HUES64 (cell line): ENCODE data around the gene MYO9B.

Source experiments
- H3K27ac ChIP-seq: 2 replicates; pipeline ENCODE4 v1.7.0; 2013; ENCODE audit warnings: low read depth, low read length, inconsistent platforms
- H3K27me3 ChIP-seq: 2 replicates; pipeline ENCODE4 v1.6.1; 2013; ENCODE audit warnings: mild to moderate bottlenecking, low read length; ENCODE audit not compliant: insufficient read depth
- H3K36me3 ChIP-seq: 2 replicates; pipeline ENCODE4 v1.6.1; 2013; ENCODE audit warnings: mild to moderate bottlenecking, low read length; ENCODE audit not compliant: insufficient read depth
- H3K4me1 ChIP-seq: 2 replicates; pipeline ENCODE4 v1.6.1; 2013; ENCODE audit warnings: mild to moderate bottlenecking, low read length, moderate library complexity; ENCODE audit not compliant: insufficient read depth
- H3K4me3 ChIP-seq: 2 replicates; pipeline ENCODE4 v1.5.1; 2013; ENCODE audit warnings: mild to moderate bottlenecking, low read length, moderate library complexity
- H3K9ac ChIP-seq: 2 replicates; pipeline ENCODE4 v1.6.1; 2013; ENCODE audit warnings: mild to moderate bottlenecking, low read depth, low read length
- H3K9me3 ChIP-seq: 2 replicates; pipeline ENCODE4 v1.6.1; 2013; ENCODE audit warnings: low read depth, low read length; ENCODE audit not compliant: insufficient read depth
- WGBS: fragments of 150-250, 120-280 bp; methylation state at CpG from one replicate; pipeline ENCODE4 v1.1.7; 2013; ENCODE audit warnings: missing lambda C conversion rate; 5-methylcytosine and 5-hydroxymethylcytosine counted together

MYO9B gene

GRCh38 chr19:17246681-17247425 is 171.3 kb downstream of the MYO9B start:
- no peaks in the 10 kb centered on the region for H3K27me3 ChIP-seq
- H3K9me3 ChIP-seq: no peaks in the 10 kb centered on the region
- peak overlapping the region; percentile 64 for H3K4me3 ChIP-seq
- H3K27ac ChIP-seq: peak overlapping the region; percentile 97
- peaks cover 25% of the 10 kb centered on the region for H3K4me1 ChIP-seq
- WGBS: 16% methylated on average over 21 of the region's 21 CpGs
- 0 out of 2 replicates have a peak, but pooled peaks cover 2% of the 10 kb centered on the region for H3K36me3 ChIP-seq
- H3K9ac ChIP-seq: peak overlapping the region; percentile 88

DNA sequence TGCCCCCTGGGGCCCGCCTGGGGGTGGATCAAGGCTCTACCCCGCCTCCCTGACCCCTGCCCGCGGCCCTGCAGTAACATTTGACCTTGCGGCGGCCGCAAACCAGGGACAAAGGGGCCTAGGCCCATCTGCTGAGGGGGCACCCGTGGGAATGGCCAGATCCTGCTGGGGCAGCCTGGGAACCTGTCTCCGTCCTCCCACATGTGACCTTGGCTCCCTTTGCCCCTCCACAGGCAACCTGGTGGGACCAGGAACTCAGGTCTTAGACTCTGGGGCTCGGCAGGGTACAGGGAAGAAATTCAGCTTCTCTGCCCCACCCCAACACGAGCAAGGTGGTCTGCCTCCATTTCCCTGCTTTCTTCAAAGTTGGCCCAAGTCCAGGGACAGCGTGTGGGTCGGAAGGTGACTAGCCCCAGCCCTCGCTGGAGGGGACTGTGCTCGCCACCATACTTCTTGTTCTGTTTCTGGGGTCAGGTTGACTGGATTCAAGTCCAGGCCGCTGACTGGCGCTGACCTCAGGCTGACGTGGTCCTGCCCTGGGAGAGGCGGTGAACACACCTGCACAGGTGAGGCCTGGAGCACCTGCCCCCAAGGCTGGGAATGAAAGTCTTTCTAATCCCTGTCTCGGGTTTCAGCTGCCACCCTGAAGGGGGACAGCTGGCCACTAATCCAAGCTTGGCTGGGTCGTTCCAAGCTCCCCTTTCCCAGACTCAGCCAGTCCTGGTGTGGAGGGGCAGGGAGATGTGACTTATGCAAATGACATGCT is 172.6 kb downstream of the MYO9B start:
- WGBS: 33% methylated on average over 21 of the region's 21 CpGs
- peak overlapping the region; percentile 46 for H3K9ac ChIP-seq

GRCh38 chr19:17249887-17250548 is 174.4 kb downstream of the MYO9B start:
- H3K4me3 ChIP-seq: no peak overlapping the region

More for the DNA sequence above, 172.6 kb downstream of the MYO9B start:
- H3K9me3 ChIP-seq: no peaks in the 10 kb centered on the region
- H3K4me1 ChIP-seq: peaks cover 25% of the 10 kb centered on the region
- H3K27ac ChIP-seq: peak overlapping the region; percentile 79; the same call in 1 of the 2 replicates
- 0 out of 2 replicates have a peak, but pooled peaks cover 2% of the 10 kb centered on the region for H3K36me3 ChIP-seq
- H3K4me3 ChIP-seq: peak overlapping the region; percentile 11; the same call in 1 of the 2 replicates
- no peaks in the 10 kb centered on the region for H3K27me3 ChIP-seq

GRCh38 chr19:17254636-17255035 is 179.1 kb downstream of the MYO9B start:
- Histone ChIP-seq H3K9me3 (peaks cover 8% of the 10 kb centered on the region), H3K4me3 (no peak overlapping the region), H3K9ac (no peak overlapping the region), H3K4me1 (no peaks in the 10 kb centered on the region), H3K36me3 (peaks cover 14% of the 10 kb centered on the region), H3K27ac (no peak overlapping the region), H3K27me3 (no peaks in the 10 kb centered on the region)
- 91% methylated on average over 10 of the region's 10 CpGs for whole genome bisulfite sequencing

More at GRCh38 chr19:17249887-17250548, 174.4 kb downstream of the MYO9B start:
- Histone ChIP-seq H3K36me3 (0 out of 2 replicates have a peak, but pooled peaks cover 2% of the 10 kb centered on the region), H3K9ac (no peak overlapping the region), H3K27ac (no peak overlapping the region), H3K9me3 (no peaks in the 10 kb centered on the region), H3K4me1 (peaks cover 25% of the 10 kb centered on the region), H3K27me3 (no peaks in the 10 kb centered on the region)
- WGBS: 92% methylated on average over 15 of the region's 15 CpGs

- Histone ChIP-seq H3K9ac (no peak overlapping the region), H3K4me3 (no peak overlapping the region), H3K4me1 (no peaks in the 10 kb centered on the region), H3K9me3 (peaks cover 13% of the 10 kb centered on the region), H3K27ac (no peak overlapping the region), H3K27me3 (no peaks in the 10 kb centered on the region), H3K36me3 (peaks cover 14% of the 10 kb centered on the region)
- 91% methylated on average over 18 of the region's 18 CpGs for WGBS
Observed at GRCh38 chr19:17255150-17255621, 179.6 kb downstream of the MYO9B start.

DNA sequence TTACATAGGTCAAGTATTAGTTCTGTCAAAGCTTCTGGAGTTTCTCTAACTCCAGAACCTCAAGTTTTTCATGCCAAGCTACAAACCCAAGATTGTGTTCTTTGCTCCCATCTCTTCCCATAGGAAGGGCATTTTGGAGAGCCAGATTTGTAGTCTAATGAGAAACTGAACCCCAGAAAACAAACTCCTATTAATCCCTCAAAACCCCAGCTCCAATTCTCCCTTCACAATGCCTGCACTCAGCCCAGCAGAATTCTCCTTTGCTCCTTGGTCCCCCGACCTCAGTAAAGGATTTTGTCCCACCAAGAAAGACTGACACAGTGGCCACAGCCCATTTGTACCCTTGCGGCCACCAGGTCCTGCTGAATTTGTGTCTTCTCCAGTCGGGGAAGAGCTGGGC is 180.6 kb downstream of the MYO9B start:
- no peak overlapping the region for H3K9ac ChIP-seq
- whole genome bisulfite sequencing: 87% methylated on average over 3 of the region's 3 CpGs

GRCh38 chr19:17259118-17259780 is 183.7 kb downstream of the MYO9B start:
- H3K27ac ChIP-seq: no peak overlapping the region
- H3K4me3 ChIP-seq: no peak overlapping the region
- H3K9ac ChIP-seq: no peak overlapping the region
- H3K27me3 ChIP-seq: no peaks in the 10 kb centered on the region
- peaks cover 14% of the 10 kb centered on the region for H3K36me3 ChIP-seq
- peaks cover 13% of the 10 kb centered on the region for H3K9me3 ChIP-seq
- 95% methylated on average over 9 of the region's 9 CpGs for WGBS
- H3K4me1 ChIP-seq: no peaks in the 10 kb centered on the region

More for the DNA sequence above, 180.6 kb downstream of the MYO9B start:
- no peaks in the 10 kb centered on the region for H3K4me1 ChIP-seq
- H3K36me3 ChIP-seq: peaks cover 14% of the 10 kb centered on the region
- H3K27me3 ChIP-seq: no peaks in the 10 kb centered on the region
- peaks cover 13% of the 10 kb centered on the region for H3K9me3 ChIP-seq
- no peak overlapping the region for H3K4me3 ChIP-seq
- no peak overlapping the region for H3K27ac ChIP-seq

- Histone ChIP-seq H3K4me3 (no peak overlapping the region), H3K9me3 (peaks cover 13% of the 10 kb centered on the region), H3K36me3 (peaks cover 14% of the 10 kb centered on the region), H3K9ac (no peak overlapping the region), H3K4me1 (0 out of 2 replicates have a peak, but pooled peaks cover 4% of the 10 kb centered on the region), H3K27me3 (no peaks in the 10 kb centered on the region), H3K27ac (no peak overlapping the region)
- WGBS: 67% methylated on average over 1 of the region's 1 CpG
Observed at GRCh38 chr19:17259934-17260333, 184.4 kb downstream of the MYO9B start.

GRCh38 chr19:17260842-17261325 is 185.3 kb downstream of the MYO9B start:
- H3K4me3 ChIP-seq: no peak overlapping the region
- H3K36me3 ChIP-seq: peaks cover 11% of the 10 kb centered on the region
- peaks cover 13% of the 10 kb centered on the region for H3K9me3 ChIP-seq
- no peaks in the 10 kb centered on the region for H3K27me3 ChIP-seq
- H3K27ac ChIP-seq: peak overlapping the region; percentile 66; the same call in 1 of the 2 replicates
- H3K4me1 ChIP-seq: 0 out of 2 replicates have a peak, but pooled peaks cover 5% of the 10 kb centered on the region
- peak overlapping the region; percentile 47; the same call in 1 of the 2 replicates for H3K9ac ChIP-seq
- 15% methylated on average over 15 of the region's 15 CpGs for WGBS

DNA sequence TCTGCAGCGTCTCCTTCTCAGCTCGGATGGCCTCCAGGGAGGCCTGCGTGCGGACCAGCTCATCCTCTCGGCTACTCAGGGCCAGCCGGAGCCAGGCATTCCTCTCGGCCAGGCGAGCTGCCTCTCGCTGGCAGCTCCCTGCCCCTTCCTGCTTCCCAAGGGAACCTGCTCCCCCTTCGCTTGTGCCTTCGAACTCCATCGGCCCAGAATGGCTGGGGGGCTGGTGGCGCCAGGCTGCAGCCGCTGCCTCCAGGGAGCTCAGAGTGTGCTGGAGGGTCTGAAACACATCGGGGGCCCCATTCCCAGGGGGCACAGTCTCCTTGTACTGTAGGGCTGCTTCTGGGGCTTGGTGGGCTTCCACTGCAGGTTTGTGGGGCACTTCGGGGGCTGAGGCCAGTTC is 187.0 kb downstream of the MYO9B start:
- H3K36me3 ChIP-seq: peaks cover 11% of the 10 kb centered on the region
- 0 out of 2 replicates have a peak, but pooled peaks cover 5% of the 10 kb centered on the region for H3K4me1 ChIP-seq
- WGBS: 90% methylated on average over 16 of the region's 16 CpGs
- H3K9ac ChIP-seq: no peak overlapping the region
- H3K27ac ChIP-seq: no peak overlapping the region
- H3K27me3 ChIP-seq: no peaks in the 10 kb centered on the region
- no peak overlapping the region for H3K4me3 ChIP-seq
- peaks cover 13% of the 10 kb centered on the region for H3K9me3 ChIP-seq
